WERI-Rb-1 (cell line): ENCODE results near the gene LIPG.
"Not testable (repeated sequence)": the region's sequence is repeated elsewhere in the genome, so short reads cannot be mapped to it uniquely, and the experiment has no call there.

ENCODE experiments used
- DNase-seq: peaks from one replicate; pipeline ENCODE4 v3.0.0-alpha.2; 2020
- H3K27ac ChIP-seq: fragments of 250-450 bp; sonication (Bioruptor Pico); 2 replicates; pipeline ENCODE4 v1.5.1; 2020; ENCODE audit warnings: mild to moderate bottlenecking, moderate library complexity
- H3K27me3 ChIP-seq: fragments of 250-450 bp; sonication (Bioruptor Pico); 2 replicates; pipeline ENCODE4 v1.5.1; 2021; ENCODE audit warnings: mild to moderate bottlenecking, low read depth, moderate library complexity; ENCODE audit not compliant: insufficient read depth, severe bottlenecking
- H3K36me3 ChIP-seq: fragments of 250-450 bp; sonication (Bioruptor Pico); 2 replicates; pipeline ENCODE4 v1.5.1; 2020; ENCODE audit warnings: mild to moderate bottlenecking, moderate library complexity
- H3K4me3 ChIP-seq: 2 replicates; pipeline ENCODE4 v1.5.1; 2011; ENCODE audit warnings: low read depth, mild to moderate bottlenecking, control low read depth, low read length
- H3K9me3 ChIP-seq: fragments of 250-450 bp; sonication (Bioruptor Pico); 2 replicates; pipeline ENCODE4 v1.5.1; 2021; ENCODE audit warnings: mild to moderate bottlenecking, moderate library complexity; ENCODE audit not compliant: severe bottlenecking
- TF ChIP-seq, protein P1 (sequence below): IDR thresholded peaks from 2 replicates; pipeline ENCODE4 v1.5.1; 2011; ENCODE audit warnings: low read depth, mild to moderate bottlenecking, control low read depth, inconsistent platforms, low read length

Gene LIPG

DNA sequence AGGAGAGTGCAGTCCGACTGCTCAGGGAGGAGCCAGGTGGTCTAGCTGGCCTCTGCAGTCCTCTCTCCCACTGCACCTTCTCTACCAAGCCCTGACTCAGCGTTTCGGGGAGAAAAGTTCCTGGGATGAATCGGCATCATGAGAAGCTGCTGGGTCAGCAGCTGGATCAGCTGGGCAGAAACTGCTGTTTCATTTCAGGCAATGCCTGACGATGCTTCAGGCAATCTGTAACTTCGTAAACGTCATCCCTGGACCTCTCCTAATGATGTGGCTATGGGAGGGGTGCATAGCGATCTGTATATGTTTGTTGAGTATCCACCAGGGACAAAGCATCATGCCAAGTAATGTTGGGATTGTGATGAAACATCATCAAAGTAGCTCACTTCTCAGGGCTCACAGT, 20.7 kb downstream of the LIPG start:
- H3K36me3 ChIP-seq, result no peaks in the 10 kb centered on the region
- no peaks in the 10 kb centered on the region for H3K9me3 ChIP-seq
- no peak for DNase-seq
- TF ChIP-seq, protein P1, sequence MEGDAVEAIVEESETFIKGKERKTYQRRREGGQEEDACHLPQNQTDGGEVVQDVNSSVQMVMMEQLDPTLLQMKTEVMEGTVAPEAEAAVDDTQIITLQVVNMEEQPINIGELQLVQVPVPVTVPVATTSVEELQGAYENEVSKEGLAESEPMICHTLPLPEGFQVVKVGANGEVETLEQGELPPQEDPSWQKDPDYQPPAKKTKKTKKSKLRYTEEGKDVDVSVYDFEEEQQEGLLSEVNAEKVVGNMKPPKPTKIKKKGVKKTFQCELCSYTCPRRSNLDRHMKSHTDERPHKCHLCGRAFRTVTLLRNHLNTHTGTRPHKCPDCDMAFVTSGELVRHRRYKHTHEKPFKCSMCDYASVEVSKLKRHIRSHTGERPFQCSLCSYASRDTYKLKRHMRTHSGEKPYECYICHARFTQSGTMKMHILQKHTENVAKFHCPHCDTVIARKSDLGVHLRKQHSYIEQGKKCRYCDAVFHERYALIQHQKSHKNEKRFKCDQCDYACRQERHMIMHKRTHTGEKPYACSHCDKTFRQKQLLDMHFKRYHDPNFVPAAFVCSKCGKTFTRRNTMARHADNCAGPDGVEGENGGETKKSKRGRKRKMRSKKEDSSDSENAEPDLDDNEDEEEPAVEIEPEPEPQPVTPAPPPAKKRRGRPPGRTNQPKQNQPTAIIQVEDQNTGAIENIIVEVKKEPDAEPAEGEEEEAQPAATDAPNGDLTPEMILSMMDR, result no peak
- H3K27ac ChIP-seq, result no peak overlapping the region
- H3K4me3 ChIP-seq, result no peak overlapping the region
- no peaks in the 10 kb centered on the region for H3K27me3 ChIP-seq

DNA sequence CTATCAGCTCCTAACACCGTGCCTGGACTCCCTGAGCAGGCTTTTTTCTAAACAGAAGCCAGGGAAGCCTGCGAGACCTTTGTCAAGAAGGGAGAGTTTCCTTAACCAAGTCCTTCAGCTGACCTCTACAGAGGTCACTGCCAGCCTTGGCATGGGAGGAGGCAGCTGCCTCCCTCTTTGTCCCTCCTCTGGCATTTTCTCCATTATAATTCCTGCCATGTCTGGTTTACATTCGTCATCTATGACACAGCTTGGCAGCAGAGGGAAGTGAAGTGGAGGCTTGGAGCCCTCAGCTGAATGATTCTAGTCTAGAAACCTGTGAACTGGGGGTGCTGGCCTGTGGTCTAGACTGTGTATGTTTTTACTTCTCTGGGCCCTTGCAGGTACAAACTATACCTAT, 22.5 kb downstream of the LIPG start:
- no peak overlapping the region for H3K27ac ChIP-seq
- no peaks in the 10 kb centered on the region for H3K9me3 ChIP-seq
- DNase-seq, result no peak
- no peak overlapping the region for H3K4me3 ChIP-seq
- TF ChIP-seq, protein P1, result no peak
- no peaks in the 10 kb centered on the region for H3K36me3 ChIP-seq
- H3K27me3 ChIP-seq, result no peaks in the 10 kb centered on the region

DNA sequence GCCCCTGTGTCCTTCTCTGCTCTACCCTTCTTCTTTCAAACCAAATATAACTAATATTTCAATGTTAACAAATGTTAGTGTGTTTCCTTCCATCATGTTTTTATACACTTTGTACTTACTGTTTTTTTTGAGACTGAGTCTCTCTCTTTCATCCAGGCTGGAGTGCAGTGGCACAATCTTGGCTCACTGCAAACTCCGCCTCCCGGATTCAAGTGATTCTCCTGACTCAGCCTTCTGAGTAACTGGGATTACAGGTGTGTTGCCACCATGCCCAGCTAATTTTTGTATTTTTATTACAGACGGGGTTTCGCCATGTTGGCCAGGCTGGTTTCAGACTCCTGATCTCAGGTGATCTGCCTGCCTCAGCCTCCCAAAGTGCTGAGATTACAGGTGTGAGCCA, 23.1 kb downstream of the LIPG start:
- not testable (repeated sequence) for H3K27ac ChIP-seq, H3K27me3 ChIP-seq, H3K4me3 ChIP-seq, H3K36me3 ChIP-seq, DNase-seq, H3K9me3 ChIP-seq

DNA sequence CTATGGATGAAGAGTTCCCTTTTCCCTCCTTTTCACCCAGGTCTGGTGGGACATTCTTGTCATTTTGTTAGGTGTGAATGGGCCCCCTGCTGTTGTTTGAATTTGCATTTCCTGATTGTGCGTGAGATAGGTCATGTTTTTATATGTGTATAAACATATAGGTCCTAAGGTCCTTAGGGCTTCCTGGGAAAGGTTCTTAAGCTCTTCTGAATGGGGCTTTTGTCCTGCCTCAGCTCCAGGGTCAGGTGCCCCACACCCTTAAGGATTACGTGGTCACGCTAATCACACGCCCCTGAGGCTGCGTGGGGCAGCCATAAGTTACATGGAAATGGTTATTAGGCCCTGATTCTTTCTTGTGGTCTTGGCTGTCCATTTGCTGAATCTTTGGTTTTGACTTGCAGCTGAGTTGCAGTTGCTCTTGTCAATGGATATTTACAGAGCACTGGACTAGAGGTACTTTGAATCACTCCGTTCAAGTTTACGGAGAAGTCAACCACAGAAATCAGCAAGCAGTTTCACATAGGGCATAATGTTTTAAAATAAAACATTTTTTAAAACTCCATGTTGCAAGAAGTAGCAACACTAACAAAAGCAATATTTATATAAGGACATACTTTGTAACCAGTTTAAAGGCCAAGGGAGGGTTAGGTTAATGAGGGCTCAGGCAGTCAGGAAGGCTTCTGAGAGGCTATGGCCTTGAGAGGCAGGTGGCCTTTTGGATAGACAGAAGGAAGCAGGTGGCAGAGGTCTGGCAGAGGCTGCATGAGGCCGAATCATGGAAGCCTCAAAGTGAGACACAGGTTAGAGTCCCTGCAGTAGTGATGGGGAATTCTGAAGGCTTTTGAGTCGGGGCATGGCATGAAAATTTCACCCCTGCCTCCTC, 24.2 kb downstream of the LIPG start:
- TF ChIP-seq, protein P1, result no peak
- H3K27ac ChIP-seq, result no peak overlapping the region
- H3K27me3 ChIP-seq, result no peaks in the 10 kb centered on the region
- H3K9me3 ChIP-seq, result no peaks in the 10 kb centered on the region
- H3K36me3 ChIP-seq, result no peaks in the 10 kb centered on the region
- H3K4me3 ChIP-seq, result no peak overlapping the region
- DNase-seq, result no peak

DNA sequence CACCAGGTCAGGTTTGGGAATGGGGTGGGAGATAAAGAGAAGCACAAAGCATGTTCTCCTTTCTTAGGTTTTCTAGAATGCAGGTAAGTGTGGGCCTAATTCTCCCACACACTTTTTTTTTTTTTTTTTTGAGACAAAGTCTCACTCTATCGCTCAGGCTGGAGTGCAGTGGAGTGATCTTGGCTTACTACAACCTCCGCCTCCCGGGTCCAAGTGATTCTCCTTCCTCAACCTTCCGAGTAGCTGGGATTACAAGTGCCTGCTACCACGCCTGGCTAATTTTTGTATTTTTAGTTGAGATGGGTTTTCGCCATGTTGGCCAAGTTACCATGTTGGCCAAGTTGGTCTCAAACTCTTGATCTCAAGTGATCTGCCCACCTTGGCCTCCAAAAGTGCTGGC, 26.3 kb downstream of the LIPG start:
- no peaks in the 10 kb centered on the region for H3K9me3 ChIP-seq
- H3K4me3 ChIP-seq, result no peak overlapping the region
- H3K27me3 ChIP-seq, result no peaks in the 10 kb centered on the region
- TF ChIP-seq, protein P1, result no peak
- H3K27ac ChIP-seq, result no peak overlapping the region
- no peaks in the 10 kb centered on the region for H3K36me3 ChIP-seq
- DNase-seq, result no peak

DNA sequence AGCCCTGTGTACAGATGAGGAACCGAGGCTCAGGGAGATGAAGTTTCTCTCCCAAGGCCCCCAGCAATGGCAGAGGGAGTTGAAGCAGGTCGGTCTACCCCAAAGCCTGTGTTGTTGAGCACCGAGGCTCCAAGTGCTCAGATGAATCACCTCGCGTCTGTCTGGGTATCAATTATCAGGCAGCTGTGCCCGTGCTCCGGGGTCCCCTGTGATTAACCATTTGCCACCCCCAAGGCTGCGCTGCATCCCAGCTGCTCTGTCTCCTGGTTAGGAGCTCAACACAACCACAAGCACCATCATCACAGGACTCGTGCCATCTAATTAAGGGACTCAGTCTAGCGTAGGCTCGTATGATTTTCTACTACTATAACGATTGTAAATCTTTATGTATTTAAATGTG, 27.1 kb downstream of the LIPG start:
- Histone ChIP-seq H3K9me3 (no peaks in the 10 kb centered on the region), H3K27ac (no peak overlapping the region), H3K27me3 (no peaks in the 10 kb centered on the region), H3K4me3 (no peak overlapping the region), H3K36me3 (no peaks in the 10 kb centered on the region)
- DNase-seq, result no peak
- TF ChIP-seq, protein P1, result no peak
